ENCODE results near the gene TM9SF4. TPM values are rescaled to one million over a fixed set of nuclear protein-coding genes. Genes with fewer than 3 reads are reported as not detected.

Gene TM9SF4
- polyA plus RNA-seq, 1 experiment: 75.6 TPM

GRCh38 chr20:32088759-32089158, 20.8 kb upstream of the TM9SF4 start:
- CTCF ChIA-PET: interaction anchor here (1.5 to 2.4 kb wide), 2 partner anchors 236 to 266 kb away, joined by 6 to 14 read pairs; no protein-coding TSS in a partner anchor
- POLR2A ChIA-PET: no interaction called here
- peaks cover 44% of the 10 kb centered on the region for H3K27me3 ChIP-seq (ENCODE audit: control insufficient read depth, insufficient read depth, low read length)

GRCh38 chr20:32089637-32090362, 19.7 kb upstream of the TM9SF4 start:
- no peak overlapping the region for H3K4me3 ChIP-seq (ENCODE audit: low read depth, low read length)
- no peak for DNase-seq (ENCODE audit: low read depth, low spot score)
- no peak for TF ChIP-seq CTCF (IDR thresholded peaks at IDR 0.05; ENCODE audit: low read depth, low read length)
- peaks cover 43% of the 10 kb centered on the region for H3K27me3 ChIP-seq (ENCODE audit: control insufficient read depth, insufficient read depth, low read length)
- H3K27ac ChIP-seq (ENCODE audit: low read depth, low read length): no peak overlapping the region
- peaks cover 3% of the 10 kb centered on the region; the same call in 1 of the 2 replicates for H3K9me3 ChIP-seq (ENCODE audit: control insufficient read depth, insufficient read depth, low read length)
- ChIA-PET POLR2A (no interaction called here), CTCF (interaction anchor here (0.6 to 3.6 kb wide), 7 partner anchors 9 to 267 kb away, joined by 3 to 58 read pairs (median 6); no protein-coding TSS in a partner anchor)

More at GRCh38 chr20:32088759-32089158, 20.8 kb upstream of the TM9SF4 start:
- Histone ChIP-seq H3K9me3 (ENCODE audit: control insufficient read depth, insufficient read depth, low read length) (peaks cover 3% of the 10 kb centered on the region; the same call in 1 of the 2 replicates), H3K27ac (ENCODE audit: low read depth, low read length) (no peak overlapping the region), H3K4me3 (ENCODE audit: low read depth, low read length) (no peak overlapping the region)
- no peak for TF ChIP-seq CTCF (IDR thresholded peaks at IDR 0.05; ENCODE audit: low read depth, low read length)
- no peak for DNase-seq (ENCODE audit: low read depth, low spot score)

GRCh38 chr20:32091888-32092346, 17.6 kb upstream of the TM9SF4 start:
- peaks cover 42% of the 10 kb centered on the region for H3K27me3 ChIP-seq (ENCODE audit: control insufficient read depth, insufficient read depth, low read length)
- H3K4me3 ChIP-seq (ENCODE audit: low read depth, low read length): no peak overlapping the region
- peak; percentile 94 for TF ChIP-seq CTCF (IDR thresholded peaks at IDR 0.05; ENCODE audit: low read depth, low read length)
- H3K9me3 ChIP-seq (ENCODE audit: control insufficient read depth, insufficient read depth, low read length): peaks cover 3% of the 10 kb centered on the region; the same call in 1 of the 2 replicates
- POLR2A ChIA-PET: interaction anchor here (0.7 kb wide), 1 partner anchor 18 kb away, joined by 3 read pairs; the partner anchor contains the start of gene TM9SF4
- CTCF ChIA-PET: interaction anchor here (0.5 to 3.6 kb wide), 25 partner anchors 8 to 367 kb away, joined by 3 to 58 read pairs (median 4); partner anchors contain the start of genes PDRG1 and TM9SF4
- H3K27ac ChIP-seq (ENCODE audit: low read depth, low read length): no peak overlapping the region
- peak; percentile 47 for DNase-seq (ENCODE audit: low read depth, low spot score)

- Histone ChIP-seq H3K27ac (ENCODE audit: low read depth, low read length) (no peak overlapping the region), H3K27me3 (ENCODE audit: control insufficient read depth, insufficient read depth, low read length) (peaks cover 32% of the 10 kb centered on the region), H3K9me3 (ENCODE audit: control insufficient read depth, insufficient read depth, low read length) (no peaks in the 10 kb centered on the region), H3K4me3 (ENCODE audit: low read depth, low read length) (no peak overlapping the region)
- DNase-seq (ENCODE audit: low read depth, low spot score): no peak
- ChIA-PET CTCF (interaction anchor here (1.0 to 1.3 kb wide), 3 partner anchors 8 to 147 kb away, joined by 3 to 4 read pairs (median 3); partner anchors contain the start of gene PDRG1), POLR2A (no interaction called here)
- TF ChIP-seq CTCF (IDR thresholded peaks at IDR 0.05; ENCODE audit: low read depth, low read length): no peak
These were observed 10.7 kb upstream of the TM9SF4 start for GRCh38 chr20:32098786-32099185.
